ENCODE data around the gene CCDC187.

GRCh38 chr9:136259517-136259813 is 44.4 kb downstream of the CCDC187 start:
- TF ChIP-seq SIN3A (conservative IDR thresholded peaks at IDR 0.05 in 1 of 2, IDR thresholded peaks at IDR 0.05 in 1 of 2; ENCODE audit: low read depth in 1 of 2, low read length in 2 of 2) (no peak), POLR2AphosphoS5 (IDR thresholded peaks at IDR 0.05; ENCODE audit: low read depth, low read length) (no peak), JUND (IDR thresholded peaks at IDR 0.05; ENCODE audit: low read length) (no peak)
